A673 (cell line): Measurements from ENCODE around the gene SMYD3. TPM values are rescaled to one million over a fixed set of nuclear protein-coding genes. Genes with fewer than 3 reads are reported as not detected.

ENCODE experiments used
- BruUV-seq: library from RNA; stranded (reverse); fragments of 400-500 nt; replicated peaks from 2 replicates; lab custom pipeline; 2021; lab: Mats Ljungman, UMichigan
- CTCF ChIA-PET: fragments of 300-600 bp; sonication (Branson Sonifier 250); formaldehyde crosslinking; loops from one replicate; lab custom pipeline; 2022; ENCODE audit warnings: antibody characterized with exemption; lab: Charles Lee
- POLR2A ChIA-PET: fragments of 300-600 bp; sonication (Branson Sonifier 250); formaldehyde crosslinking; loops from one replicate; lab custom pipeline; 2022; ENCODE audit warnings: antibody characterized with exemption; ENCODE audit not compliant: low non-redundant PET; lab: Charles Lee
- DNase-seq: peaks from one replicate; pipeline ENCODE4 v3.0.0-alpha.2; 2015; ENCODE audit warnings: low spot score
- H3K27ac ChIP-seq: fragments of 200-600 bp; sonication (generic); 2 replicates; pipeline ENCODE4 v1.5.1; 2016; ENCODE audit warnings: mixed run types, low read depth, mild to moderate bottlenecking, mixed read lengths, antibody characterized with exemption, low read length; ENCODE audit not compliant: poor library complexity, severe bottlenecking
- H3K27me3 ChIP-seq: fragments of 200-600 bp; sonication (generic); replicated peaks from 2 replicates; pipeline ENCODE4 v1.6.1; 2017; ENCODE audit warnings: mixed run types, low read depth, mild to moderate bottlenecking, mixed read lengths, antibody characterized with exemption, low read length; ENCODE audit not compliant: insufficient read depth, poor library complexity
- H3K36me3 ChIP-seq: fragments of 200-600 bp; sonication (generic); 2 replicates; pipeline ENCODE4 v1.6.1; 2016; ENCODE audit warnings: mixed run types, mild to moderate bottlenecking, mixed read lengths, antibody characterized with exemption, low read length; ENCODE audit not compliant: insufficient read depth, poor library complexity, severe bottlenecking
- H3K4me1 ChIP-seq: fragments of 200-600 bp; sonication (generic); 2 replicates; pipeline ENCODE4 v1.6.1; 2017; ENCODE audit warnings: mixed run types, mild to moderate bottlenecking, mixed read lengths, antibody characterized with exemption, low read length; ENCODE audit not compliant: insufficient read depth, poor library complexity, severe bottlenecking
- H3K4me3 ChIP-seq: fragments of 200-600 bp; sonication (generic); 2 replicates; pipeline ENCODE4 v1.5.1; 2016; ENCODE audit warnings: low read depth, mixed run types, mild to moderate bottlenecking, mixed read lengths, low read length; ENCODE audit not compliant: poor library complexity, severe bottlenecking
- H3K9me3 ChIP-seq: fragments of 200-600 bp; sonication (generic); 2 replicates; pipeline ENCODE4 v1.6.1; 2016; ENCODE audit warnings: mixed run types, low read depth, mild to moderate bottlenecking, mixed read lengths, antibody characterized with exemption, low read length; ENCODE audit not compliant: poor library complexity, severe bottlenecking
- EZH2 ChIP-seq: fragments of 200-600 bp; sonication (generic); IDR thresholded peaks from 2 replicates; pipeline ENCODE4 v1.6.1; 2017; ENCODE audit warnings: borderline replicate concordance, low read depth, mild to moderate bottlenecking, mixed read lengths, antibody characterized with exemption, low read length; ENCODE audit not compliant: poor library complexity, severe bottlenecking
- intact Hi-C: fragments of 100-400 bp; cut with micrococcal nuclease; formaldehyde crosslinking; loops from one replicate; pipeline ENCODE4 v1.10.0; 2022; ENCODE audit not compliant: unreplicated experiment
- total RNA-seq: library from RNA; stranded (reverse); gene quantifications from 2 replicates; pipeline ENCODE4 v1.2.3, GENCODE V29; 2021
- TF ChIP-seq, protein P1 (sequence below): fragments of 300-800, 200-600 bp; sonication (generic); conservative IDR thresholded peaks from 2 replicates; pipeline ENCODE4 v1.5.1; 2017; ENCODE audit warnings: low read depth, mild to moderate bottlenecking, antibody characterized with exemption, low read length, moderate library complexity, mixed read lengths

Gene SMYD3
- total RNA-seq, 1 experiment from 2014 or later: 29.0 TPM

DNA sequence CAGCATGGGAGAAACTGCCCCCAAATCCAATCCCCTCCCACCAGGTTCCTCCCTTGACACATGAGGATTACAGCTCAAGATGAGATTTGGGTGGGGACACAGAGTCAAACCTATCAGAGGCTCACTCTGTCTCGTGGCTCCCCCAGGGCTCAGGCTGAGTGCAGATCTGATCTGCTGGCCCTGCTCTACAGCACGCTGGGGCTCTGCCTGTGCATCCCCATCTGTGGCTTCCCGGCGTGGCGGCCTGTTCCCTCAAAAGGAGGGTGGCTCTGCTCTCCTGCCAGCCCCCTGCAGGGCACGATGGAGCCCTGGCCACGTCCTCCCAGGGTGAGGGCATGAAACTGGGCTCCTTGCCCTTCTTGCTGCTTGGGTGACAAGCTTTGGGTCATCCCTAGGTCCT, 19.8 kb upstream of the SMYD3 start:
- DNase-seq: no peak
- H3K27me3 ChIP-seq: no peaks in the 10 kb centered on the region
- H3K36me3 ChIP-seq: no peaks in the 10 kb centered on the region
- no peak overlapping the region for H3K27ac ChIP-seq
- intact Hi-C loops: no loop called here
- POLR2A ChIA-PET: no interaction called here
- no peak for TF ChIP-seq EZH2
- TF ChIP-seq, protein P1, sequence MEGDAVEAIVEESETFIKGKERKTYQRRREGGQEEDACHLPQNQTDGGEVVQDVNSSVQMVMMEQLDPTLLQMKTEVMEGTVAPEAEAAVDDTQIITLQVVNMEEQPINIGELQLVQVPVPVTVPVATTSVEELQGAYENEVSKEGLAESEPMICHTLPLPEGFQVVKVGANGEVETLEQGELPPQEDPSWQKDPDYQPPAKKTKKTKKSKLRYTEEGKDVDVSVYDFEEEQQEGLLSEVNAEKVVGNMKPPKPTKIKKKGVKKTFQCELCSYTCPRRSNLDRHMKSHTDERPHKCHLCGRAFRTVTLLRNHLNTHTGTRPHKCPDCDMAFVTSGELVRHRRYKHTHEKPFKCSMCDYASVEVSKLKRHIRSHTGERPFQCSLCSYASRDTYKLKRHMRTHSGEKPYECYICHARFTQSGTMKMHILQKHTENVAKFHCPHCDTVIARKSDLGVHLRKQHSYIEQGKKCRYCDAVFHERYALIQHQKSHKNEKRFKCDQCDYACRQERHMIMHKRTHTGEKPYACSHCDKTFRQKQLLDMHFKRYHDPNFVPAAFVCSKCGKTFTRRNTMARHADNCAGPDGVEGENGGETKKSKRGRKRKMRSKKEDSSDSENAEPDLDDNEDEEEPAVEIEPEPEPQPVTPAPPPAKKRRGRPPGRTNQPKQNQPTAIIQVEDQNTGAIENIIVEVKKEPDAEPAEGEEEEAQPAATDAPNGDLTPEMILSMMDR: no peak
- H3K4me3 ChIP-seq: no peak overlapping the region
- peaks cover 9% of the 10 kb centered on the region for H3K9me3 ChIP-seq
- peaks cover 5% of the 10 kb centered on the region for H3K4me1 ChIP-seq
- CTCF ChIA-PET: no interaction called here
- no TSS peak for BruUV-seq

DNA sequence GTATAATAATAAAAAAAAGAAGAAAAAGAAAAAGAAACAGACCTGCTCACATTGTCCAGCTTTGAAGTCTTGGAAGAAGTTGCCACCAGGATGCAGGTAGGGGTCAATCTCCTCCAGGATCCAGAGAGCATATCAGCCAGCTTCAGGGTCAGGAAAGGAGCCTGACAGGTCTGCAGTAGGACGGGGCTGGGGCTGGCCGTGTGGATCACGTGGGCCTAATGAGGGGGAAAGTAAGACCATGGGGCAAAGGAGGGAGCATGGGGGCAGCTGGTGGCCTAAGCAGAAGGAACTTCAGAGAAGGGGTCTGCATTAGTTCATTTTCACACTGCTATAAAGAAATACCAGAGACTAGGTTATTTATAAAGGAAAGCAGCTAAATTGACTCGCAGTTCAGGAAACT, 19.3 kb upstream of the SMYD3 start:
- no peak overlapping the region for H3K4me3 ChIP-seq
- no peak overlapping the region for H3K27ac ChIP-seq
- no peaks in the 10 kb centered on the region for H3K27me3 ChIP-seq
- TF ChIP-seq EZH2: no peak
- TF ChIP-seq, protein P1: no peak
- peaks cover 5% of the 10 kb centered on the region for H3K4me1 ChIP-seq
- intact Hi-C loops: no loop called here
- POLR2A ChIA-PET: no interaction called here
- H3K9me3 ChIP-seq: peaks cover 7% of the 10 kb centered on the region
- H3K36me3 ChIP-seq: no peaks in the 10 kb centered on the region
- no TSS peak for BruUV-seq
- CTCF ChIA-PET: no interaction called here
- DNase-seq: no peak

DNA sequence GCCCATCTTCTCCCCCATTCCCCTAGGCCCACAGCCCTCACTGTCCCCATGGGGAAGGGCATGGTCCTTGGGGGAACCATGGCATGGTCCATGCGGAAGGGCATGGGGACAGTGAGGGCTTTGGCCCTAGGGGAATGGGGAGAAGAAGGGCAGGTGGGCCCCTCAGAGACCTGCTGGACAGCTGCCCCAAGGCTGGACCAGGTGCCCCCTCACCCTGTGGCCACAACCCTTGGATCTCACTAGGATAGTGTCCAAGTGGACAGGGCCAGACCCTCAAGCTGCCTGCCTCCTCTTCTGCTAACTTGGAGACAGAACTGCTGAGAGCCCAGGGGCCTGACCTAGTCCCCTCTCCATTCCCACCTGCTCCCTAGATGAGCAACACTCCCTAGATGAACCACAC, 12.4 kb upstream of the SMYD3 start:
- CTCF ChIA-PET: no interaction called here
- Histone ChIP-seq H3K27me3 (no peaks in the 10 kb centered on the region), H3K27ac (no peak overlapping the region), H3K4me1 (no peaks in the 10 kb centered on the region), H3K9me3 (peaks cover 26% of the 10 kb centered on the region), H3K36me3 (no peaks in the 10 kb centered on the region), H3K4me3 (no peak overlapping the region)
- TF ChIP-seq, protein P1: no peak
- TF ChIP-seq EZH2: no peak
- POLR2A ChIA-PET: no interaction called here
- no peak for DNase-seq
- intact Hi-C loops: no loop called here
- no TSS peak for BruUV-seq
